DOHH2 (cell line): ENCODE results near the gene FERMT1.

ENCODE experiments used
- H3F3A ChIP-seq: fragments of 200-600 bp; sonication (generic), shearing (Covaris generic); 2 replicates; pipeline ENCODE4 v1.6.0; 2016; ENCODE audit warnings: antibody characterized with exemption, mild to moderate bottlenecking; ENCODE audit not compliant: control insufficient read depth, insufficient read depth
- H3K27ac ChIP-seq: fragments of 200-600 bp; sonication (generic); 2 replicates; pipeline ENCODE4 v1.5.1; 2014; ENCODE audit warnings: low read depth, mild to moderate bottlenecking, low read length, moderate library complexity
- H3K27me3 ChIP-seq: fragments of 200-600 bp; sonication (generic); 2 replicates; pipeline ENCODE4 v1.6.1; 2014; ENCODE audit warnings: mild to moderate bottlenecking, low read length, mixed read lengths; ENCODE audit not compliant: control insufficient read depth
- H3K36me3 ChIP-seq: fragments of 200-600 bp; sonication (generic); 2 replicates; pipeline ENCODE4 v1.6.1; 2014; ENCODE audit warnings: mild to moderate bottlenecking, low read length, moderate library complexity, mixed read lengths; ENCODE audit not compliant: control insufficient read depth
- H3K4me1 ChIP-seq: fragments of 200-600 bp; sonication (generic); 2 replicates; pipeline ENCODE4 v1.6.1; 2014; ENCODE audit warnings: mild to moderate bottlenecking, low read length, mixed read lengths; ENCODE audit not compliant: control insufficient read depth
- H3K4me2 ChIP-seq: fragments of 200-600 bp; sonication (generic); 2 replicates; pipeline ENCODE4 v1.6.0; 2014; ENCODE audit warnings: mild to moderate bottlenecking, low read length, moderate library complexity
- H3K4me3 ChIP-seq: fragments of 200-600 bp; sonication (generic); 2 replicates; pipeline ENCODE4 v1.5.1; 2014; ENCODE audit warnings: mild to moderate bottlenecking, low read length, mixed read lengths
- H3K79me2 ChIP-seq: fragments of 200-600 bp; sonication (generic); 2 replicates; pipeline ENCODE4 v1.6.1; 2014; ENCODE audit warnings: mild to moderate bottlenecking, low read length, mixed read lengths; ENCODE audit not compliant: control insufficient read depth
- H3K9me2 ChIP-seq: fragments of 200-600 bp; sonication (generic); replicated peaks from 2 replicates; pipeline ENCODE4 v1.6.1; 2014; ENCODE audit warnings: mild to moderate bottlenecking, low read length, mixed read lengths; ENCODE audit not compliant: control insufficient read depth
- H3K9me3 ChIP-seq: fragments of 200-600 bp; sonication (generic); 2 replicates; pipeline ENCODE4 v1.6.1; 2014; ENCODE audit warnings: antibody characterized with exemption, low read length, mixed read lengths; ENCODE audit not compliant: control insufficient read depth, insufficient read depth
- H4K20me1 ChIP-seq: fragments of 200-600 bp; sonication (generic); 2 replicates; pipeline ENCODE4 v1.6.0; 2014; ENCODE audit warnings: low read depth, mild to moderate bottlenecking, antibody characterized with exemption, low read length, moderate library complexity; ENCODE audit not compliant: control insufficient read depth, insufficient read depth
- CTCF ChIP-seq: fragments of 200-600 bp; sonication (generic); IDR thresholded peaks from one replicate; pipeline ENCODE4 v1.5.1; 2014; ENCODE audit warnings: antibody characterized with exemption, mild to moderate bottlenecking, low read depth, low read length; ENCODE audit not compliant: poor library complexity, severe bottlenecking
- EZH2phosphoT487 ChIP-seq: fragments of 200-600 bp; sonication (generic); IDR thresholded peaks from 2 replicates; pipeline ENCODE4 v1.6.1; 2017; ENCODE audit warnings: borderline replicate concordance, mild to moderate bottlenecking, antibody characterized with exemption, low read length, moderate library complexity, mixed read lengths

Gene FERMT1

GRCh38 chr20:6165346-6165745 lies 42.5 kb upstream of the FERMT1 start:
- Histone ChIP-seq H3K9me2 (no peaks in the 10 kb centered on the region), H4K20me1 (no peaks in the 10 kb centered on the region), H3K9me3 (no peaks in the 10 kb centered on the region), H3K79me2 (no peaks in the 10 kb centered on the region), H3K4me1 (no peaks in the 10 kb centered on the region), H3K4me3 (no peak overlapping the region), H3F3A (no peaks in the 10 kb centered on the region), H3K4me2 (no peak overlapping the region), H3K27me3 (peaks cover 2% of the 10 kb centered on the region; the same call in 1 of the 2 replicates), H3K36me3 (no peaks in the 10 kb centered on the region), H3K27ac (no peak overlapping the region)
- no peak for TF ChIP-seq EZH2phosphoT487
- no peak for TF ChIP-seq CTCF

- Histone ChIP-seq H3K27me3 (peaks cover 2% of the 10 kb centered on the region; the same call in 1 of the 2 replicates), H3K4me2 (no peak overlapping the region), H4K20me1 (no peaks in the 10 kb centered on the region), H3K79me2 (no peaks in the 10 kb centered on the region), H3K9me2 (no peaks in the 10 kb centered on the region), H3F3A (no peaks in the 10 kb centered on the region), H3K27ac (no peak overlapping the region), H3K4me1 (no peaks in the 10 kb centered on the region), H3K4me3 (no peak overlapping the region), H3K36me3 (no peaks in the 10 kb centered on the region), H3K9me3 (no peaks in the 10 kb centered on the region)
- TF ChIP-seq EZH2phosphoT487 (no peak), CTCF (no peak)
These were observed 41.9 kb upstream of the FERMT1 start for GRCh38 chr20:6164421-6165341.

GRCh38 chr20:6160736-6161135 lies 37.9 kb upstream of the FERMT1 start:
- TF ChIP-seq CTCF = no peak
- no peak for TF ChIP-seq EZH2phosphoT487
- no peaks in the 10 kb centered on the region for H3K36me3 ChIP-seq
- no peaks in the 10 kb centered on the region for H4K20me1 ChIP-seq
- H3K27me3 ChIP-seq = peaks cover 6% of the 10 kb centered on the region
- H3K4me1 ChIP-seq = no peaks in the 10 kb centered on the region
- no peak overlapping the region for H3K4me2 ChIP-seq
- H3K9me3 ChIP-seq = no peaks in the 10 kb centered on the region
- no peak overlapping the region for H3K27ac ChIP-seq
- H3K4me3 ChIP-seq = no peak overlapping the region
- no peaks in the 10 kb centered on the region for H3K79me2 ChIP-seq
- no peaks in the 10 kb centered on the region for H3K9me2 ChIP-seq
- no peaks in the 10 kb centered on the region for H3F3A ChIP-seq
